GM19025 (cell line): Measurements from ENCODE around the gene SUPT3H.

Experiments used
- ATAC-seq: cut with Tn5 transposase; IDR thresholded peaks from one replicate; pipeline ENCODE4 v1.9.1; 2021; ENCODE audit warnings: mild to moderate bottlenecking, low read depth, moderate library complexity; ENCODE audit not compliant: unreplicated experiment

Gene SUPT3H

GRCh38 chr6:44820321-44820720 lies 557.4 kb downstream of the SUPT3H start:
- ATAC-seq = no peak

- ATAC-seq = no peak
These were observed 566.3 kb downstream of the SUPT3H start for GRCh38 chr6:44811456-44811855.

- ATAC-seq = no peak
These were observed 568.5 kb downstream of the SUPT3H start for GRCh38 chr6:44809258-44809657.

- no peak for ATAC-seq
These were observed 569.6 kb downstream of the SUPT3H start for GRCh38 chr6:44808148-44808547.

- no peak for ATAC-seq
These were observed 571.1 kb downstream of the SUPT3H start for GRCh38 chr6:44806656-44807055.

- no peak for ATAC-seq
These were observed 572.4 kb downstream of the SUPT3H start for GRCh38 chr6:44805238-44805846.

GRCh38 chr6:44804546-44805159 lies 573.1 kb downstream of the SUPT3H start:
- no peak for ATAC-seq

GRCh38 chr6:44804016-44804415 lies 573.7 kb downstream of the SUPT3H start:
- no peak for ATAC-seq

- no peak for ATAC-seq
These were observed 576.7 kb downstream of the SUPT3H start for GRCh38 chr6:44800784-44801592.

GRCh38 chr6:44800171-44800783 lies 577.5 kb downstream of the SUPT3H start:
- no peak for ATAC-seq

- no peak for ATAC-seq
These were observed 580.0 kb downstream of the SUPT3H start for GRCh38 chr6:44797746-44798145.

- no peak for ATAC-seq
These were observed 582.4 kb downstream of the SUPT3H start for GRCh38 chr6:44795326-44795725.

- no peak for ATAC-seq
These were observed 587.9 kb downstream of the SUPT3H start for GRCh38 chr6:44789806-44790205.

GRCh38 chr6:44789061-44789460 lies 588.7 kb downstream of the SUPT3H start:
- no peak for ATAC-seq

- no peak for ATAC-seq
These were observed 589.2 kb downstream of the SUPT3H start for GRCh38 chr6:44788387-44788981.

- no peak for ATAC-seq
These were observed 590.4 kb downstream of the SUPT3H start for GRCh38 chr6:44787254-44787834.

GRCh38 chr6:44785130-44785529 lies 592.6 kb downstream of the SUPT3H start:
- ATAC-seq = no peak

GRCh38 chr6:44784195-44784594 lies 593.5 kb downstream of the SUPT3H start:
- no peak for ATAC-seq

GRCh38 chr6:44782892-44783291 lies 594.8 kb downstream of the SUPT3H start:
- no peak for ATAC-seq

- no peak for ATAC-seq
These were observed 595.7 kb downstream of the SUPT3H start for GRCh38 chr6:44781912-44782597.
